ENCODE data around the gene TRIO.
A peak's percentile ranks its signal among the peaks of the same experiment; 100 is the strongest.

TRIO gene

DNA sequence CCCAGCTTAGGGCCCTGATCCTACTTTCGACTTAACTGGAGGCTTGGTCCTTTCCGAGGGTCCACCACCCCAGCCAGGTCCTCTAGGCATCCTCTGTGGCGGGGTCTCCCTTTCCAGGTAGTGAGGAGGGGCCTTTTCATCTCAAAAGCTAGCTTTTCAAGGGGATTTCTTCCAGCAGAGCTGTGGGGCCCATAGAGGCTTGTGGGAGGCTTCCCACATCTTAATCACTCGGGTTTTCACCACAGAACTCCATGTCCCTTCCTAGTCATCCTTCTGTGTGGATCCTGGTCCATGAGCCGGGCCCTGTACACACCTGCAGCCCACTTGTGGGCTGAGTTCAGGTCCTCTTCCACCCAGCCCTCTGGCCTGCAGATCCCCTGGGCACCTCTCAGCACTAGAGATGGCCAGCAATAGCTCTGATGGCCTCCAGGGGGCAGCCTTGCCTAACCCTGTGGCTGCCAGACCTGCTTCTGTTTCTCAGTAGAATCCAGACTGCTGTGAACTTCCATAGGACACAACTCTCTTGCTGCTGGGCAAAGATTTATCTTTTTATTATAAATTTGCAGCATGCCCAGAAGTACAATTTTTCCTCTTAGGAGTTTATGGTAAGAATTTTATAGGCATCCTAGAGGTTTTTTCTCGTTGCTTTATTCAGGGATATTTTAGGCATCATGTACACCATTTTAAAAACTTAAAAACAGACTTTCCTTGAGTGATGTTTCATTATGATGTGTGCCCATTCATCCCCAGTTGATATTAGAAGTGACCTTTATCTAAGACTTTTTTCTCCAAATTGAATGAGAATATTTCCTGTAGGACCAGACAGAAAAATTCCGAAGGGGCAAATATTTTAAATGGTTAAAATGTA lies 208.9 kb downstream of the TRIO start:
- Histone ChIP-seq H3K4me3 (ENCODE audit: low read depth in 1 of 2, low read length in 1 of 2) (no peak overlapping the region), H3K27ac (no peak overlapping the region), H3K9me3 (no peaks in the 10 kb centered on the region), H3K27me3 (no peaks in the 10 kb centered on the region), H3K36me3 (no peaks in the 10 kb centered on the region), H3K4me1 (ENCODE audit: control insufficient read depth in 1 of 2, insufficient read depth in 1 of 2, low read depth in 1 of 2, low read length in 1 of 2) (no peaks in the 10 kb centered on the region)
- TF ChIP-seq, protein P1, sequence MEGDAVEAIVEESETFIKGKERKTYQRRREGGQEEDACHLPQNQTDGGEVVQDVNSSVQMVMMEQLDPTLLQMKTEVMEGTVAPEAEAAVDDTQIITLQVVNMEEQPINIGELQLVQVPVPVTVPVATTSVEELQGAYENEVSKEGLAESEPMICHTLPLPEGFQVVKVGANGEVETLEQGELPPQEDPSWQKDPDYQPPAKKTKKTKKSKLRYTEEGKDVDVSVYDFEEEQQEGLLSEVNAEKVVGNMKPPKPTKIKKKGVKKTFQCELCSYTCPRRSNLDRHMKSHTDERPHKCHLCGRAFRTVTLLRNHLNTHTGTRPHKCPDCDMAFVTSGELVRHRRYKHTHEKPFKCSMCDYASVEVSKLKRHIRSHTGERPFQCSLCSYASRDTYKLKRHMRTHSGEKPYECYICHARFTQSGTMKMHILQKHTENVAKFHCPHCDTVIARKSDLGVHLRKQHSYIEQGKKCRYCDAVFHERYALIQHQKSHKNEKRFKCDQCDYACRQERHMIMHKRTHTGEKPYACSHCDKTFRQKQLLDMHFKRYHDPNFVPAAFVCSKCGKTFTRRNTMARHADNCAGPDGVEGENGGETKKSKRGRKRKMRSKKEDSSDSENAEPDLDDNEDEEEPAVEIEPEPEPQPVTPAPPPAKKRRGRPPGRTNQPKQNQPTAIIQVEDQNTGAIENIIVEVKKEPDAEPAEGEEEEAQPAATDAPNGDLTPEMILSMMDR (IDR thresholded peaks at IDR 0.05), result peak; percentile 93

DNA sequence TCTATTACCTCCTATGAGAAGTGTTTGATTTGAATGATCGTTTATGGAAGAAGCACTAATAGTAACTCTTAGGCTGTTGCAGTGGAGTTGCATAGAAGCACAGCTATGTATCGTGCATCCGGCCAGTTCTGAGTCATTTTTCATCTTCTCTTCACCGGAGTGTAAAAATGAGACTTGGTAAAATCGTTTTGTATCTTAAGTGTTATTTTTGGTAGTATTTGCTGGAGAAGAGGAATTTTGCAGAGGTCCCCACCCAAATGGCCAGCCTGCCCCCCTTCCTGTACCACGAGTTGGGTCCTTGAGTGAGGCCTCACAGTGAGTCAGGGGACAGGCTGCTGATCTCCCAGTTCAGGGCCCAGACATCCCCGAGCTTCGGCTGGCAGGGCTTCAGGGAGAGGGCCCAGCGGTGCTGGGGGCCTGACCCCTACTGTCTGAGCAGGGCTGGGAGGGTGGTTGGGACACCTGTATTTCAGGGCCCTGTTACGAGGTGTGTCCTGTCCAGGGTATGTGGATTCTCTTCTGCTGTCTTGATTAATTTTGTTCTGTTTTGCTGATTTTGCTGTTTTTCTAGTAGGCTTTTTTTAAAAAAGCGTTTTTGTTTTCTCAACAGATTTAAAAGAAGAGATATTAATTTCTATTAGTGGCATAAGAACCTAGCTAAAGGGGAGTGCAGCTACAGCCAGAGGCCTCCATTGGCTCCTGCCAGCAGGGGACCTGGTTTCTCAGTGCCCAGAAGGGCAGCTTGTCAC lies 210.8 kb downstream of the TRIO start:
- Histone ChIP-seq H3K27me3 (no peaks in the 10 kb centered on the region), H3K27ac (no peak overlapping the region), H3K4me1 (ENCODE audit: control insufficient read depth in 1 of 2, insufficient read depth in 1 of 2, low read depth in 1 of 2, low read length in 1 of 2) (no peaks in the 10 kb centered on the region), H3K4me3 (ENCODE audit: low read depth in 1 of 2, low read length in 1 of 2) (no peak overlapping the region), H3K36me3 (no peaks in the 10 kb centered on the region), H3K9me3 (no peaks in the 10 kb centered on the region)
- TF ChIP-seq, protein P1 (IDR thresholded peaks at IDR 0.05), result no peak

DNA sequence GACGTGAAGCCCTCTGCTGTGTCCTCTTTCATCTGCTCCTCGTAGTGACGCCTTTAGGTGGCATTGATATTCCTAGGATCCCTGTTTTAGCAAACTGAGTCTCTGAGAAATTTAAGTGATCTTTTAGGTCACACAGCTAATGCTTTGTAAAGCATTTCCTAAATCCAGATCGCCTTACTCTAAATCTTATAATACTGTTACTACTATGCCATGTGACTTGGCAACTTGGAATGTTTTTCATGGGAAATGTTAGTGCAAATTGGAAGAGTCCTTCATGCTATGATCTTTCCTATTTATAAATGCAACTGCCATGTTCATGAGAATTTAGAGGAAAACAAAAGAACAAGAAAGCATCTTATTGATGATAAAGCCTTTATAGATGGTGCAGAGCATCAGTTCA lies 212.2 kb downstream of the TRIO start:
- Histone ChIP-seq H3K27ac (no peak overlapping the region), H3K4me1 (ENCODE audit: control insufficient read depth in 1 of 2, insufficient read depth in 1 of 2, low read depth in 1 of 2, low read length in 1 of 2) (no peaks in the 10 kb centered on the region), H3K36me3 (no peaks in the 10 kb centered on the region), H3K4me3 (ENCODE audit: low read depth in 1 of 2, low read length in 1 of 2) (no peak overlapping the region), H3K9me3 (no peaks in the 10 kb centered on the region), H3K27me3 (no peaks in the 10 kb centered on the region)
- TF ChIP-seq, protein P1 (IDR thresholded peaks at IDR 0.05), result no peak

DNA sequence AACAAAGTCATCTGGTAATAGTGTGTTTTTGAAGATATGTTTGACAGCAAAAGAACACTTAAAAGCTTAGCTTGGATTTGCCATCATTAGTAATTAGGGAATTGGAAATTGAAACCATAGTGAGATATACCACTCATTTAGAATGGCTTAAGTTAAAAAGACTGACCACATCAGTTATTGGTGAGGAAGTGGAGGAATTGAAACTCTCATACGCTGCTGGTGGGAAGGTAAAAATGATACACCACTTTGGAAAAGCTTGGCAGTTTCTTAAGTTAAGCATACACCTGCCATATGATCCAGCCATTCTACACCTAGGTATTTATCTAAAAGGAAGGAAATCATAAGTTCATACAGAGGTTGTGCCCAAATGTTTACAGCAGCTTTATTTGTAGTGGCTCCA lies 213.2 kb downstream of the TRIO start:
- Histone ChIP-seq H3K27me3 (no peaks in the 10 kb centered on the region), H3K4me1 (ENCODE audit: control insufficient read depth in 1 of 2, insufficient read depth in 1 of 2, low read depth in 1 of 2, low read length in 1 of 2) (no peaks in the 10 kb centered on the region), H3K36me3 (no peaks in the 10 kb centered on the region), H3K4me3 (ENCODE audit: low read depth in 1 of 2, low read length in 1 of 2) (no peak overlapping the region), H3K9me3 (no peaks in the 10 kb centered on the region), H3K27ac (no peak overlapping the region)
- TF ChIP-seq, protein P1 (IDR thresholded peaks at IDR 0.05), result no peak

DNA sequence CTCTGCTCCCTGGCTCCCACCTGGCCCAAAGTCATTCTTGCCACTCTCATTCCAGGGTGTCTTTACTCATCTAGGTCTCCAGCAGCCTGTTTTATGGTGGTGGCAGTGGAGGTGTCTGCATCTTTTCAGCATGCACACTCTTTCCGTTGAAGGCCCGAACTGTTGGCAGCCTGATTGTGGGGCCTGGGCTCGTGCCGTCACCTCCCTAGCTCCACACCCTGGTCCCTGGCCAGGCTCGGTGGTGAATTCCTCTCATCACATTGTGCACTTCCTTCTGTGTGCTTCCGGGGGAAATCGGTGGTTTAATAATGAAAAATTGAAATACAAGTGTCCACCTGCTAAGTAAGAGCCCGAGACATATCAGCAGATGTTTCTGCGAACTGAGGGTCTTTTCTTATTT lies 214.3 kb downstream of the TRIO start:
- no peak overlapping the region for H3K27ac ChIP-seq
- H3K9me3 ChIP-seq, result no peaks in the 10 kb centered on the region
- no peaks in the 10 kb centered on the region for H3K27me3 ChIP-seq
- no peak overlapping the region for H3K4me3 ChIP-seq (ENCODE audit: low read depth in 1 of 2, low read length in 1 of 2)
- TF ChIP-seq, protein P1 (IDR thresholded peaks at IDR 0.05), result no peak
- H3K36me3 ChIP-seq, result no peaks in the 10 kb centered on the region
- no peaks in the 10 kb centered on the region for H3K4me1 ChIP-seq (ENCODE audit: control insufficient read depth in 1 of 2, insufficient read depth in 1 of 2, low read depth in 1 of 2, low read length in 1 of 2)

Measured in neutrophil (primary cell).